ENCODE data around the gene SEPHS1.
"Not testable (repeated sequence)": the region's sequence is repeated elsewhere in the genome, so short reads cannot be mapped to it uniquely, and the experiment has no call there.

The SEPHS1 gene

GRCh38 chr10:13276146-13276545, 71.9 kb downstream of the SEPHS1 start:
- DNase-seq: not testable (repeated sequence)

- DNase-seq: no peak
Measured at GRCh38 chr10:13272164-13272571, 75.9 kb downstream of the SEPHS1 start.

GRCh38 chr10:13271552-13272163, 76.4 kb downstream of the SEPHS1 start:
- peak; percentile 37 for DNase-seq

- DNase-seq: no peak
Measured at GRCh38 chr10:13270877-13271551, 77.1 kb downstream of the SEPHS1 start.

- no peak for DNase-seq
Measured at GRCh38 chr10:13268841-13269240, 79.3 kb downstream of the SEPHS1 start.

- DNase-seq: no peak
Measured at GRCh38 chr10:13268310-13268709, 79.8 kb downstream of the SEPHS1 start.

Measured in stimulated activated CD4-positive, alpha-beta T cell treated with anti-CD3 and anti-CD28 coated beads, Interleukin-1b, Interleukin-23, amount 100 ng/mL, for 48 hours (primary cell).